ENCODE measurements around the gene DMRT2. TPM values are rescaled to one million over a fixed set of nuclear protein-coding genes. Genes with fewer than 3 reads are reported as not detected.

DMRT2 gene
- total and polyA plus RNA-seq, 2 donors (not counting 1 experiment from before 2014, with no cell fraction given): not detected

- peaks cover 31% of the 10 kb centered on the region for H3K4me1 Mint-ChIP-seq
- TF ChIP-seq, protein P1, sequence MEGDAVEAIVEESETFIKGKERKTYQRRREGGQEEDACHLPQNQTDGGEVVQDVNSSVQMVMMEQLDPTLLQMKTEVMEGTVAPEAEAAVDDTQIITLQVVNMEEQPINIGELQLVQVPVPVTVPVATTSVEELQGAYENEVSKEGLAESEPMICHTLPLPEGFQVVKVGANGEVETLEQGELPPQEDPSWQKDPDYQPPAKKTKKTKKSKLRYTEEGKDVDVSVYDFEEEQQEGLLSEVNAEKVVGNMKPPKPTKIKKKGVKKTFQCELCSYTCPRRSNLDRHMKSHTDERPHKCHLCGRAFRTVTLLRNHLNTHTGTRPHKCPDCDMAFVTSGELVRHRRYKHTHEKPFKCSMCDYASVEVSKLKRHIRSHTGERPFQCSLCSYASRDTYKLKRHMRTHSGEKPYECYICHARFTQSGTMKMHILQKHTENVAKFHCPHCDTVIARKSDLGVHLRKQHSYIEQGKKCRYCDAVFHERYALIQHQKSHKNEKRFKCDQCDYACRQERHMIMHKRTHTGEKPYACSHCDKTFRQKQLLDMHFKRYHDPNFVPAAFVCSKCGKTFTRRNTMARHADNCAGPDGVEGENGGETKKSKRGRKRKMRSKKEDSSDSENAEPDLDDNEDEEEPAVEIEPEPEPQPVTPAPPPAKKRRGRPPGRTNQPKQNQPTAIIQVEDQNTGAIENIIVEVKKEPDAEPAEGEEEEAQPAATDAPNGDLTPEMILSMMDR (IDR thresholded peaks at IDR 0.05): no peak
- TF ChIP-seq EZH2 (IDR thresholded peaks at IDR 0.05; ENCODE audit: borderline replicate concordance, insufficient read depth, low read depth, low read length, poor library complexity, severe bottlenecking): no peak
- 8% methylated on average over 11 of the region's 11 CpGs for whole genome bisulfite sequencing (ENCODE audit: insufficient coverage)
Measured at GRCh38 chr9:1044643-1045042, 5.5 kb upstream of the DMRT2 start.

DNA sequence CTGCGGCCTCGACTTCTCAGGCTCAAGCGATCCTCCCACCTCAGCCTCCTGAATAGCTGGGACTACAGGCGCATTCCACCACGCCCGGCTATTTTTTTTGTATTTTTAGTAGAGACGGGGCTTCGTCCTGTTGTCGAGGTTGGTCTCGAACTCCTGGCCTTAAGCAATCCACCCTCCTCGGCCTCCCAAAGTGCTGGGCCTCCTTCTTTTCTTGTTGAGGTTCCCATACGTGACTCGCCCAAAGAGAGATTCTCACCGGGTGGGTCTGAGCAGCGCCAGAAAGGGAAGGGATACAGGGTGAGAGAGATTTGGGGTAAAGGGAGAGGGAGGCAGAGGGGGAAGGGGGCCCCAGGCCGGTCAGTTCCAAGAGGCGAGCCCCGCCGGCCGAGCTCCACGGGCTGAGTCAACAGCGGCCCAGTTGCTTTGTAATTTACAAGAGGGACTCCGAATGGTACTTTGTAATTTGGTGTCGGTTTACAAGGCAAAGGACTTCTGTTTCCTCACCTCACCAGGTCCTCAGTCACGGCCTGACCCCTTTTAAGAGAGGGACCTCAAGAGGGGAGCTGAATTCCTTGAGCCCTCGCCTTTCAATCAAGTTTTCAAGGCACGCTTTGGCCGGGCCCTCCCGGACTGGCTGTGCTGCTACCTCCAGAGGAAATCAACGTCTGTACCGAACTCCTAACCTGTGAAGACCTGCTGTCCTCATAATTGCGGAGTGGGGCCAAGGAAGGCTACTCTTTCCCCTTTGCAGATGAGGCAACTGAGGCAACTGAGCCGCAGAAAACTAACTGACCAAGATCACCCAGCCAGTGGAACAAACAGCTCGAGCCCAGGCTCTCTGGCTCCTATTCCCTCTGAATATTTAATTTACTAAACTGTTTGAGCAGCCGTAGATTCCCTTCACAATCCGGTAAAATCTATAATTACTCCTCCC, 3.3 kb upstream of the DMRT2 start:
- H3K9me3 Mint-ChIP-seq (ENCODE audit: insufficient read depth): no peaks in the 10 kb centered on the region
- Histone ChIP-seq H3K9ac (ENCODE audit: low read length) (peak overlapping the region; percentile 61), H2AFZ (ENCODE audit: insufficient read depth, low read depth, low read length, poor library complexity, severe bottlenecking) (peak overlapping the region; percentile 51), H3K4me1 (ENCODE audit: control insufficient read depth in 2 of 2, insufficient read depth in 2 of 2, low read length in 2 of 2) (peaks cover 44 to 51% of the 10 kb centered on the region in 2 donors), H3K79me2 (ENCODE audit: control insufficient read depth, insufficient read depth, low read length) (no peaks in the 10 kb centered on the region), H3K27ac (ENCODE audit: low read length in 2 of 2) (no peak overlapping the region), H3K4me3 (ENCODE audit: control extremely low read depth in 1 of 5, extremely low read depth in 1 of 5, insufficient read depth in 1 of 5, low read depth in 2 of 5, low read length in 4 of 5) (peak overlapping the region in 1 of 5 experiments; percentile 70), H3K4me2 (replicated peaks; ENCODE audit: low read depth, low read length, poor library complexity, severe bottlenecking) (peak overlapping the region; percentile 74), H4K20me1 (ENCODE audit: control insufficient read depth, insufficient read depth, low read length, poor library complexity, severe bottlenecking) (no peaks in the 10 kb centered on the region), H3K27me3 (replicated peaks in 1 of 4; ENCODE audit: control extremely low read depth in 1 of 4, control insufficient read depth in 3 of 4, insufficient read depth in 4 of 4, low read length in 3 of 4) (peaks cover 1 to 90% (median 76%) of the 10 kb centered on the region in 4 experiments), H3K36me3 (replicated peaks in 1 of 2; ENCODE audit: control extremely low read depth in 1 of 2, control insufficient read depth in 1 of 2, extremely low read depth in 1 of 2, insufficient read depth in 2 of 2, low read length in 1 of 2) (no peaks in the 10 kb centered on the region), H3K9me3 (ENCODE audit: control extremely low read depth in 1 of 3, control insufficient read depth in 2 of 3, insufficient read depth in 1 of 3, low read length in 2 of 3) (peaks cover 2 to 75% (median 21%) of the 10 kb centered on the region in 3 donors)
- ATAC-seq (ENCODE audit: low read depth) (no peak), DNase-seq (peak; percentile 29)
- peaks cover 37% of the 10 kb centered on the region for H3K4me1 Mint-ChIP-seq
- H3K27me3 Mint-ChIP-seq: peaks cover 72% of the 10 kb centered on the region
- CTCF ChIA-PET: no interaction called here
- H3K27ac Mint-ChIP-seq: no peak overlapping the region
- intact Hi-C loops (cut with micrococcal nuclease): loop anchor here (5.0 kb wide), 1 partner anchor 80 kb away; no protein-coding TSS in a partner anchor
- TF ChIP-seq, protein P1 (IDR thresholded peaks at IDR 0.05): no peak
- TF ChIP-seq EZH2 (IDR thresholded peaks at IDR 0.05; ENCODE audit: borderline replicate concordance, insufficient read depth, low read depth, low read length, poor library complexity, severe bottlenecking): no peak
- WGBS (ENCODE audit: insufficient coverage): 13% methylated on average over 24 of the region's 36 CpGs
- POLR2A ChIA-PET: no interaction called here
- H3K4me3 Mint-ChIP-seq: peak overlapping the region; percentile 89

More at GRCh38 chr9:1044643-1045042, 5.5 kb upstream of the DMRT2 start:
- CTCF ChIA-PET: no interaction called here
- no peaks in the 10 kb centered on the region for H3K79me2 ChIP-seq (ENCODE audit: control insufficient read depth, insufficient read depth, low read length)
- no peaks in the 10 kb centered on the region for H4K20me1 ChIP-seq (ENCODE audit: control insufficient read depth, insufficient read depth, low read length, poor library complexity, severe bottlenecking)
- H2AFZ ChIP-seq (ENCODE audit: insufficient read depth, low read depth, low read length, poor library complexity, severe bottlenecking): no peak overlapping the region
- no peak overlapping the region for H3K4me2 ChIP-seq (replicated peaks; ENCODE audit: low read depth, low read length, poor library complexity, severe bottlenecking)
- H3K4me3 ChIP-seq (ENCODE audit: control extremely low read depth in 1 of 5, extremely low read depth in 1 of 5, insufficient read depth in 1 of 5, low read depth in 2 of 5, low read length in 4 of 5): no peak overlapping the region
- H3K9ac ChIP-seq (ENCODE audit: low read length): no peak overlapping the region
- Mint-ChIP-seq H3K27me3 (peaks cover 69% of the 10 kb centered on the region), H3K4me3 (no peak overlapping the region), H3K27ac (no peak overlapping the region), H3K9me3 (ENCODE audit: insufficient read depth) (no peaks in the 10 kb centered on the region)
- peaks cover 2 to 58% (median 14%) of the 10 kb centered on the region in 3 donors for H3K9me3 ChIP-seq (ENCODE audit: control extremely low read depth in 1 of 3, control insufficient read depth in 2 of 3, insufficient read depth in 1 of 3, low read length in 2 of 3)
- no peak for ATAC-seq (ENCODE audit: low read depth)
- POLR2A ChIA-PET: no interaction called here
- no peak overlapping the region for H3K27ac ChIP-seq (ENCODE audit: low read length in 2 of 2)
- peaks cover 32 to 39% of the 10 kb centered on the region in 2 donors for H3K4me1 ChIP-seq (ENCODE audit: control insufficient read depth in 2 of 2, insufficient read depth in 2 of 2, low read length in 2 of 2)
- no peak for DNase-seq
- H3K36me3 ChIP-seq (replicated peaks in 1 of 2; ENCODE audit: control extremely low read depth in 1 of 2, control insufficient read depth in 1 of 2, extremely low read depth in 1 of 2, insufficient read depth in 2 of 2, low read length in 1 of 2): no peaks in the 10 kb centered on the region
- intact Hi-C loops (cut with micrococcal nuclease): loop anchor here (5.0 kb wide), 1 partner anchor 77 kb away; no protein-coding TSS in a partner anchor
- peaks cover 2 to 93% (median 69%) of the 10 kb centered on the region in 4 experiments for H3K27me3 ChIP-seq (replicated peaks in 1 of 4; ENCODE audit: control extremely low read depth in 1 of 4, control insufficient read depth in 3 of 4, insufficient read depth in 4 of 4, low read length in 3 of 4)
